IMR-90 (cell line): ENCODE results near the gene LSM14A. TPM values are rescaled to one million over a fixed set of nuclear protein-coding genes. Genes with fewer than 3 reads are reported as not detected.

Source experiments
- ATAC-seq: fragments of 200-7000 bp; cut with Tn5 transposase; 2 replicates; pipeline ENCODE4 v1.9.1; 2020; ENCODE audit warnings: low read depth, mild to moderate bottlenecking, moderate library complexity
- BruUV-seq: library from RNA; stranded (reverse); fragments of 400-500 nt; replicated peaks from 2 replicates; lab custom pipeline; 2021; lab: Mats Ljungman, UMichigan
- CTCF ChIA-PET: fragments of 300-600 bp; formaldehyde crosslinking; extraction: SDS; loops from one replicate; lab custom pipeline; 2021; ENCODE audit warnings: antibody characterized with exemption; lab: Yijun Ruan, JAX
- POLR2A ChIA-PET: fragments of 300-600 bp; sonication (Branson Sonifier 250); formaldehyde crosslinking; loops from one replicate; lab custom pipeline; 2022; ENCODE audit warnings: antibody characterized with exemption; ENCODE audit not compliant: unreplicated experiment; lab: Charles Lee
- DNase-seq: peaks from one replicate; pipeline ENCODE4 v3.0.0; 2013
- H2AFZ ChIP-seq: replicated peaks from 2 replicates; pipeline ENCODE3; 2013; ENCODE audit warnings: low read length, mild to moderate bottlenecking; ENCODE audit not compliant: poor library complexity
- H2AK5ac ChIP-seq: 2 replicates; pipeline ENCODE4 v1.6.1; 2013; ENCODE audit warnings: low read depth, low read length, inconsistent platforms
- H2AK9ac ChIP-seq: replicated peaks from 2 replicates; pipeline ENCODE3; 2013; ENCODE audit warnings: mild to moderate bottlenecking, low read depth, low read length, moderate library complexity; ENCODE audit not compliant: poor library complexity
- H2BK120ac ChIP-seq: 2 replicates; pipeline ENCODE4 v1.6.1; 2013; ENCODE audit warnings: low read depth, low read length, inconsistent platforms
- H2BK15ac ChIP-seq: 3 replicates; pipeline ENCODE4 v1.6.1; 2013; ENCODE audit warnings: low read depth, low read length, inconsistent platforms
- H2BK20ac ChIP-seq: 2 replicates; pipeline ENCODE4 v1.6.1; 2013; ENCODE audit warnings: low read depth, mild to moderate bottlenecking, inconsistent platforms, low read length, moderate library complexity
- H2BK5ac ChIP-seq: 2 replicates; pipeline ENCODE4 v1.6.1; 2013; ENCODE audit warnings: mild to moderate bottlenecking, low read depth, low read length, inconsistent platforms; ENCODE audit not compliant: poor library complexity, severe bottlenecking
- H3K14ac ChIP-seq: replicated peaks from 2 replicates; pipeline ENCODE4 v1.6.1; 2013; ENCODE audit warnings: low read depth, low read length, inconsistent platforms
- H3K18ac ChIP-seq: 2 replicates; pipeline ENCODE4 v1.6.1; 2013; ENCODE audit warnings: low read depth, low read length, control low read depth
- H3K23ac ChIP-seq: 2 replicates; pipeline ENCODE4 v1.6.1; 2013; ENCODE audit warnings: low read depth, low read length, inconsistent platforms
- H3K27ac ChIP-seq: 2 replicates; pipeline ENCODE4 v1.5.1; 2013; ENCODE audit warnings: mild to moderate bottlenecking, control low read depth, low read length; ENCODE audit not compliant: insufficient read depth
- H3K27me3 ChIP-seq: 2 replicates; pipeline ENCODE4 v1.6.1; 2013; ENCODE audit warnings: low read length; ENCODE audit not compliant: control insufficient read depth, insufficient read depth
- H3K36me3 ChIP-seq: 2 replicates; pipeline ENCODE4 v1.6.1; 2013; ENCODE audit warnings: low read length, mixed read lengths; ENCODE audit not compliant: control insufficient read depth, insufficient read depth
- H3K4ac ChIP-seq: 2 replicates; pipeline ENCODE4 v1.6.1; 2013; ENCODE audit warnings: low read depth, low read length, inconsistent platforms
- H3K4me1 ChIP-seq: 2 replicates; pipeline ENCODE4 v1.6.1; 2013; ENCODE audit warnings: low read length, mixed read lengths; ENCODE audit not compliant: control insufficient read depth, insufficient read depth
- H3K4me2 ChIP-seq: 2 replicates; pipeline ENCODE4 v1.6.1; 2013; ENCODE audit warnings: low read depth, mild to moderate bottlenecking, control low read depth, low read length, moderate library complexity
- H3K4me3 ChIP-seq: 2 replicates; pipeline ENCODE4 v1.5.1; 2013; ENCODE audit warnings: low read depth, mild to moderate bottlenecking, control low read depth, low read length, moderate library complexity; ENCODE audit not compliant: insufficient read depth
- H3K56ac ChIP-seq: 2 replicates; pipeline ENCODE4 v1.6.1; 2013; ENCODE audit warnings: low read length, inconsistent platforms; ENCODE audit not compliant: insufficient read depth; ENCODE audit errors: extremely low read depth
- H3K79me1 ChIP-seq, 2 experiments: 2 replicates each; pipeline ENCODE4 v1.6.1; 2013; ENCODE audit warnings: low read length in 2 of 2, inconsistent platforms in 1 of 2, low read depth in 1 of 2
- H3K9ac ChIP-seq: 2 replicates; pipeline ENCODE4 v1.6.1; 2013; ENCODE audit warnings: low read depth, low read length, control low read depth
- H3K9me1 ChIP-seq: 2 replicates; pipeline ENCODE4 v1.6.1; 2013; ENCODE audit warnings: low read length, inconsistent platforms; ENCODE audit not compliant: insufficient read depth
- H3K9me3 ChIP-seq: 2 replicates; pipeline ENCODE4 v1.6.1; 2013; ENCODE audit warnings: low read length; ENCODE audit not compliant: control insufficient read depth, insufficient read depth
- H4K20me1 ChIP-seq: 2 replicates; pipeline ENCODE4 v1.6.1; 2013; ENCODE audit warnings: low read length, inconsistent platforms; ENCODE audit not compliant: insufficient read depth
- H4K5ac ChIP-seq: 2 replicates; pipeline ENCODE4 v1.6.1; 2013; ENCODE audit warnings: mild to moderate bottlenecking, low read depth, low read length, control low read depth
- H4K8ac ChIP-seq, 2 experiments: 2 replicates each; pipeline ENCODE4 v1.6.1; 2013; ENCODE audit warnings: low read depth in 2 of 2, low read length in 2 of 2, control low read depth in 1 of 2, inconsistent platforms in 1 of 2
- H4K91ac ChIP-seq: 2 replicates; pipeline ENCODE4 v1.6.1; 2013; ENCODE audit warnings: low read depth, low read length, inconsistent platforms; ENCODE audit not compliant: insufficient read depth
- BHLHE40 ChIP-seq: fragments of 150-350 bp; IDR thresholded peaks from 2 replicates; pipeline ENCODE4 v1.6.1; 2016; ENCODE audit warnings: mild to moderate bottlenecking, low read depth, low read length
- CEBPB ChIP-seq: IDR thresholded peaks from 2 replicates; pipeline ENCODE4 v1.6.1; 2012; ENCODE audit warnings: low read depth, low read length, improper control_type of control experiment
- CHD1 ChIP-seq: IDR thresholded peaks from 2 replicates; pipeline ENCODE4 v1.6.1; 2012; ENCODE audit warnings: low read depth, low read length, improper control_type of control experiment
- CTCF ChIP-seq: conservative IDR thresholded peaks from 2 replicates; pipeline ENCODE4 v1.5.1; 2012; ENCODE audit warnings: mild to moderate bottlenecking, low read depth, low read length, improper control_type of control experiment
- FOS ChIP-seq: fragments of 150-350 bp; IDR thresholded peaks from 2 replicates; pipeline ENCODE4 v1.6.1; 2016; ENCODE audit warnings: low read depth, low read length
- MAFK ChIP-seq: IDR thresholded peaks from 2 replicates; pipeline ENCODE4 v1.6.1; 2012; ENCODE audit warnings: low read depth, low read length, improper control_type of control experiment
- MAZ ChIP-seq: IDR thresholded peaks from 2 replicates; pipeline ENCODE4 v1.6.1; 2012; ENCODE audit warnings: low read depth, mild to moderate bottlenecking, low read length, improper control_type of control experiment, moderate library complexity, borderline replicate concordance
- MXI1 ChIP-seq: IDR thresholded peaks from 2 replicates; pipeline ENCODE4 v1.6.1; 2012; ENCODE audit warnings: low read depth, mild to moderate bottlenecking, low read length, moderate library complexity, borderline replicate concordance
- RAD21 ChIP-seq: IDR thresholded peaks from 2 replicates; pipeline ENCODE4 v1.6.1; 2012; ENCODE audit warnings: low read length, improper control_type of control experiment
- RFX5 ChIP-seq: IDR thresholded peaks from 2 replicates; pipeline ENCODE4 v1.8.0; 2012; ENCODE audit warnings: low read depth, mild to moderate bottlenecking, low read length, moderate library complexity
- SMC3 ChIP-seq: fragments of 150-350 bp; IDR thresholded peaks from 2 replicates; pipeline ENCODE4 v1.6.1; 2016; ENCODE audit warnings: low read depth, mild to moderate bottlenecking, antibody characterized with exemption, low read length, moderate library complexity
- WGBS, 2 experiments: methylation state at CpG; one replicate each; pipeline versions ENCODE4 v1.1.5 to v1.1.7; 2013; ENCODE audit warnings: missing lambda C conversion rate in 2 of 2; ENCODE audit not compliant: insufficient read length in 1 of 2; ENCODE audit errors: extremely low coverage in 2 of 2; 5-methylcytosine and 5-hydroxymethylcytosine counted together
- dilution Hi-C: fragments of 300-500 bp; cut with HindIII; formaldehyde crosslinking; loops from one replicate; pipeline ENCODE4 v1.14.3; 2018; ENCODE audit warnings: low sequenced_read_pairs; ENCODE audit not compliant: unreplicated experiment
- in situ Hi-C: fragments of 300-500 bp; cut with MboI; formaldehyde crosslinking; loops from 3 replicates; pipeline ENCODE4 v1.14.3; 2019; ENCODE audit warnings: low sequenced_read_pairs, inconsistent platforms, mixed read lengths
- intact Hi-C: fragments of 100-400 bp; cut with micrococcal nuclease; formaldehyde crosslinking; loops from 2 replicates; pipeline ENCODE4 v1.10.0; 2022
- polyA plus RNA-seq, 3 experiments: library from polyadenylated mRNA; depleted of rRNA; stranded (reverse); fragments of >200 nt; gene quantifications; 2 replicates each; pipeline ENCODE4 v1.2.3, GENCODE V29; 2012; ENCODE audit warnings: low replicate concordance in 1 of 3
- total RNA-seq: library from RNA; depleted of rRNA; stranded (reverse); fragments of >200 nt; gene quantifications from 2 replicates; pipeline ENCODE4 v1.2.3, GENCODE V29; 2012

Gene LSM14A
- total and polyA plus RNA-seq, 2 of the 4 experiments (the other 2 are of a cell fraction), result 44.3 to 54.8 TPM

GRCh38 chr19:34173193-34173956 is 1.1 kb downstream of the LSM14A start:
- peak overlapping the region; percentile 41 for H2AK5ac ChIP-seq
- no peaks in the 10 kb centered on the region for H3K9me3 ChIP-seq
- BruUV-seq, result no TSS peak
- ATAC-seq (peak; percentile 2; the same call in 1 of the 2 replicates), DNase-seq (peak; percentile 27)
- peaks cover 0 to 27% of the 10 kb centered on the region in 2 experiments; a peak in 2 of 4 replicates for H3K79me1 ChIP-seq
- H4K8ac ChIP-seq, result peak overlapping the region; percentile 92 to 94; a peak in 3 of 4 replicates
- WGBS, 2 experiments, result 0% methylated on average over 13 of the region's 23 CpGs; no CpG with 5 or more reads in 1 of the 2 experiments
- intact Hi-C loops, result no loop called here
- peaks cover 9% of the 10 kb centered on the region for H3K9me1 ChIP-seq
- CTCF ChIA-PET, result interaction anchor here (0.7 to 1.0 kb wide), 3 partner anchors 46 to 656 kb away, joined by 3 read pairs; no protein-coding TSS in a partner anchor
- dilution Hi-C loops, result no loop called here
- H3K4me1 ChIP-seq, result peaks cover 9% of the 10 kb centered on the region
- H2BK20ac ChIP-seq, result no peak overlapping the region
- peak overlapping the region; percentile 98 for H2BK5ac ChIP-seq
- H2AK9ac ChIP-seq, result peak overlapping the region; percentile 88
- peak overlapping the region; percentile 96 for H3K23ac ChIP-seq
- peak overlapping the region; percentile 95 for H3K4me2 ChIP-seq
- POLR2A ChIA-PET, result no interaction called here
- in situ Hi-C loops, result no loop called here
- H3K27me3 ChIP-seq, result no peaks in the 10 kb centered on the region
- peak overlapping the region; percentile 85 for H4K91ac ChIP-seq
- H3K27ac ChIP-seq, result peak overlapping the region; percentile 100
- H2BK120ac ChIP-seq, result peak overlapping the region; percentile 13
- peaks cover 52% of the 10 kb centered on the region for H4K20me1 ChIP-seq
- peak overlapping the region; percentile 93 for H2AFZ ChIP-seq
- peaks cover 2% of the 10 kb centered on the region; the same call in 1 of the 2 replicates for H3K36me3 ChIP-seq
- peak overlapping the region; percentile 82 for H3K14ac ChIP-seq
- peak overlapping the region; percentile 30 for H3K18ac ChIP-seq
- H3K56ac ChIP-seq, result peak overlapping the region; percentile 89
- peak overlapping the region; percentile 99 for H3K9ac ChIP-seq
- H3K4me3 ChIP-seq, result peak overlapping the region; percentile 99
- peak overlapping the region; percentile 21 for H4K5ac ChIP-seq
- no peak for TF ChIP-seq RFX5
- TF ChIP-seq FOS, result no peak
- peak; percentile 82 for TF ChIP-seq CEBPB
- TF ChIP-seq CHD1, result no peak
- no peak for TF ChIP-seq MAZ
- peak; percentile 62; the same call in 1 of the 2 replicates for TF ChIP-seq MXI1
- TF ChIP-seq CTCF, result no peak
- no peak for TF ChIP-seq SMC3
- TF ChIP-seq RAD21, result no peak
- TF ChIP-seq MAFK, result no peak
- peak; percentile 56; the same call in 1 of the 2 replicates for TF ChIP-seq BHLHE40
- no peak overlapping the region for H2BK15ac ChIP-seq
- H3K4ac ChIP-seq, result peak overlapping the region; percentile 77
